ENCODE data around the gene BPHL.

GRCh38 chr6:3071568-3071967, 46.9 kb upstream of the BPHL start:
- TF ChIP-seq POLR2A (IDR thresholded peaks at IDR 0.05; ENCODE audit: low read depth, low read length), result no peak
- no peak for TF ChIP-seq POLR2AphosphoS5 (IDR thresholded peaks at IDR 0.05; ENCODE audit: low read depth, low read length)
